ENCODE data around the gene SEC14L2.

SEC14L2 gene

DNA sequence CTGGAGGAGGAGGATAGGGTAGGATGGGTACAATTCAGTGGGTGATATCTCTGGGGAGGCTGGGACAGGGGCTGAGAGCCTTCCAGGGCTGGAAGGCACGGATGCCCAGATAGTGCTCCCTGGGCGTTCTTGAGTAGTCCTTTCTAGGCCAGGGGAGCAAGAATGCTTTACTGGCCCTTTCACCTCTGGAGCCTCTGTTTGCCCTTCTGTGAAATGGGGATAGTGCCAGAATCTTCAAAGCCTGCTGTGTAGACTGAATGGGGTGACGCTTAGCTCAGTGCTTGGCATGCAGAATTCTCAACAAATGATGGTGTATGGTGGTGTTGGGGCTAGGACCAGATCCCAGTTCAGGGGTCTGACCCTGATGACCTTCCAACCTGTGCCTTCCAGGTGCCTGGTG lies 36.4 kb downstream of the SEC14L2 start:
- TF ChIP-seq, protein P1, sequence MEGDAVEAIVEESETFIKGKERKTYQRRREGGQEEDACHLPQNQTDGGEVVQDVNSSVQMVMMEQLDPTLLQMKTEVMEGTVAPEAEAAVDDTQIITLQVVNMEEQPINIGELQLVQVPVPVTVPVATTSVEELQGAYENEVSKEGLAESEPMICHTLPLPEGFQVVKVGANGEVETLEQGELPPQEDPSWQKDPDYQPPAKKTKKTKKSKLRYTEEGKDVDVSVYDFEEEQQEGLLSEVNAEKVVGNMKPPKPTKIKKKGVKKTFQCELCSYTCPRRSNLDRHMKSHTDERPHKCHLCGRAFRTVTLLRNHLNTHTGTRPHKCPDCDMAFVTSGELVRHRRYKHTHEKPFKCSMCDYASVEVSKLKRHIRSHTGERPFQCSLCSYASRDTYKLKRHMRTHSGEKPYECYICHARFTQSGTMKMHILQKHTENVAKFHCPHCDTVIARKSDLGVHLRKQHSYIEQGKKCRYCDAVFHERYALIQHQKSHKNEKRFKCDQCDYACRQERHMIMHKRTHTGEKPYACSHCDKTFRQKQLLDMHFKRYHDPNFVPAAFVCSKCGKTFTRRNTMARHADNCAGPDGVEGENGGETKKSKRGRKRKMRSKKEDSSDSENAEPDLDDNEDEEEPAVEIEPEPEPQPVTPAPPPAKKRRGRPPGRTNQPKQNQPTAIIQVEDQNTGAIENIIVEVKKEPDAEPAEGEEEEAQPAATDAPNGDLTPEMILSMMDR (conservative IDR thresholded peaks at IDR 0.05): no peak
- no peak overlapping the region for H3K27ac ChIP-seq

DNA sequence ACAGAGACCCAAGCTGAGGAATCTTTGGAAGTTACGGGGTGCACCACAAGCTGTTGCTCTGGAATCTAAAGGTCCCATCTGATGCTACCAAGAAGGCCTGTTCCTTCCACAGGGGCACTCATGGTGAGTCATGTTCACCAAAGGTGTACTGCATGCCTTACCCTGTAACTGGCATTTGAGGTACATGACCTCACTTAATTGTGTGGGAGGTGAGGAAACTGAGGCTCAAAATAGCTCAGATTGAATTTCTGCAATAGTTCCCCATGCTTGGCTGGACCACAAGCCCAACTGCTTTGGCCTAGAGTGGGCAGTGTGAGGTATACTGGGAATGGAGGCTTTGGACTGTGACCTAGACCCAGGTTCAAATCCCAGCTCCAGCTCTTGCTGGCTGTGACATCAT lies 37.0 kb downstream of the SEC14L2 start:
- TF ChIP-seq, protein P1 (conservative IDR thresholded peaks at IDR 0.05): no peak
- no peak overlapping the region for H3K27ac ChIP-seq

GRCh38 chr22:30434843-30435242 lies 38.0 kb downstream of the SEC14L2 start:
- TF ChIP-seq, protein P1 (conservative IDR thresholded peaks at IDR 0.05): no peak
- no peak overlapping the region for H3K27ac ChIP-seq

DNA sequence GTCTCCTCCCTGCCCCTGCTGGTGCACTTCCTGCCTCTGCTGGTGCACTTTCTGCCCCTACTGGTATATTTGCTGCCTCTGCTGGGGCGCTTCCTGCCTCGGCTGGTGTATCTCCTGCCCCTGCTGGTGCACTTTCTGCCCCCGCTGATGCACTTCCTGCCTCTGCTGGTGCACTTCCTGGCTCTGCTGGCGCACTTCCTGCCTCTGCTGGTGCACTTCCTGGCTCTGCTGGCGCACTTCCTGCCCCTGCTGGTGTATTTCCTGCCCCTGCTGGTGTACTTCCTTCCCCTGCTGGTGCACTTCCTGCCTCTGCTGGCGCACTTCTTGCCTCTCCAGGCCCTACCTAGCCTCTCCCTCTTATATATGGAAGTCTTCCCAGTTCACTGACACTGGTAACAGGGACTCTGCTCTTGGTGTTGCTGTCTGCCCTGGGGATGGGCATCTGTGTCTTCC lies 38.9 kb downstream of the SEC14L2 start:
- H3K27ac ChIP-seq: no peak overlapping the region
- TF ChIP-seq, protein P1 (conservative IDR thresholded peaks at IDR 0.05): no peak

DNA sequence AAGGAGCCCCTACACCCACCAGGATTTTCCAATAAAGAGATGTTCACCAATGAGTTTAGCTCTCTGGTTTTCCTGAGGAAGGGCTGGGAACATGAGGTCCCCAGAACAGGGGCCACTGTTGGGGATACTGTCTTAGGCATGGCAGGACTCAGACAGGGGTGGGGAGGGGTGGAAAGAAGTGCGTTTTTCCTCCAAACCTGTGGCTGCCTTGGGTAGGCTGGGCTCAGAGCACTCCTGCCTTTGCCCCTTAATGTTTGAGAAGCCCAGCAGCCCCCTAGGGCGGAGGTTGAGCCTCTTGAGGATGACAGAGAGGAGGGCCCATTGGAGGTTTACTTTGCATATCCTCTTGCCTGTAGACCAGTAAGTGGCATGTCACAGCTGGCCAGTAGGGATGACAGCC lies 39.4 kb downstream of the SEC14L2 start:
- H3K27ac ChIP-seq: no peak overlapping the region

GRCh38 chr22:30438559-30438958 lies 41.7 kb downstream of the SEC14L2 start:
- no peak overlapping the region for H3K27ac ChIP-seq
- TF ChIP-seq, protein P1 (conservative IDR thresholded peaks at IDR 0.05): no peak

More for the DNA sequence above, 39.4 kb downstream of the SEC14L2 start:
- TF ChIP-seq, protein P1 (conservative IDR thresholded peaks at IDR 0.05): no peak

DNA sequence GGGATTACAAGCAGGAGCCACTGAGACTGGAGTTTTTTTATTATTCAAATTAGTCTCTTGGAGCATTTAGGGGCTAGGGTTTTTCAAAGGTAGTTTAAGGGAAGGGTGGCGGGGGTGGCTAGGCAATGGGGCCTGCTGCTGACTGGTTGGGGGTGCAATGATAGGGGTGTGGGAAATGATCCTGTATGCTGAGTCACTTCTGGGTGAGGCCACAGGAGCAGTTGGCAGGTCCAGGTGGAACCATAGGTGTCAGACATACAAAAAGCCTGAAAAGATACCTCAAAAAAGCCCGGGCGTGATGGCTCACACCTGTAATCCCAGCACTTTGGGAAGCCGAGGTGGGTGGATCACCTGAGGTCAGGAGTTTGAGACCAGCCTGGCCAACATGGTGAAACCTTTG lies 42.4 kb downstream of the SEC14L2 start:
- TF ChIP-seq, protein P1 (conservative IDR thresholded peaks at IDR 0.05): no peak
- no peak overlapping the region for H3K27ac ChIP-seq

Measured in VCaP (cell line).